C4-2B (cell line): ENCODE data around the gene RASD1.

Experiments
- H3K27ac ChIP-seq: fragments of 450-650 bp; 2 replicates; pipeline ENCODE4 v1.5.1; 2017
- ZFX ChIP-seq: fragments of 450-650 bp; IDR thresholded peaks from 2 replicates; pipeline ENCODE4 v1.6.1; 2017
- TF ChIP-seq, protein P1 (sequence below): fragments of 450-650 bp; conservative IDR thresholded peaks from 2 replicates; pipeline ENCODE4 v1.5.1; 2017; ENCODE audit warnings: mild to moderate bottlenecking

Gene RASD1

DNA sequence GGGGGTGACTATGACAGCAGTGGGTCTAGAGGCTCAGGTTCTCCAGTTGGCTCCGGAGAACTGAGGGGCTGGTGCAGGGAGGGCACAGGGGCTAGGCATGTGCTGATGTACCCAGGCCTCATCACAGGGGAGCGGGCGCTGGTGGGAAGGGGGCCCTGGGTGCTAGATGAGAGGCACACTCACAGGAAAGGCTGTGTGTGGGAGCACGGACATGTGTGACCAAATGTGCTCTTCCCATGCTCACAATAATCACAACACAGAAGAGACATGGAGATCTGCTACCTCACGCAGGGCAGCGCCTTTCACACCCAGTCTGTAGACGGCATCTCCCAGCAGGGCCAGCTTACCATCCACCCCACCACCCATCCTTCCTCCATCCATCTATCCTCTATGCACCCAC lies 17.4 kb upstream of the RASD1 start:
- TF ChIP-seq, protein P1, sequence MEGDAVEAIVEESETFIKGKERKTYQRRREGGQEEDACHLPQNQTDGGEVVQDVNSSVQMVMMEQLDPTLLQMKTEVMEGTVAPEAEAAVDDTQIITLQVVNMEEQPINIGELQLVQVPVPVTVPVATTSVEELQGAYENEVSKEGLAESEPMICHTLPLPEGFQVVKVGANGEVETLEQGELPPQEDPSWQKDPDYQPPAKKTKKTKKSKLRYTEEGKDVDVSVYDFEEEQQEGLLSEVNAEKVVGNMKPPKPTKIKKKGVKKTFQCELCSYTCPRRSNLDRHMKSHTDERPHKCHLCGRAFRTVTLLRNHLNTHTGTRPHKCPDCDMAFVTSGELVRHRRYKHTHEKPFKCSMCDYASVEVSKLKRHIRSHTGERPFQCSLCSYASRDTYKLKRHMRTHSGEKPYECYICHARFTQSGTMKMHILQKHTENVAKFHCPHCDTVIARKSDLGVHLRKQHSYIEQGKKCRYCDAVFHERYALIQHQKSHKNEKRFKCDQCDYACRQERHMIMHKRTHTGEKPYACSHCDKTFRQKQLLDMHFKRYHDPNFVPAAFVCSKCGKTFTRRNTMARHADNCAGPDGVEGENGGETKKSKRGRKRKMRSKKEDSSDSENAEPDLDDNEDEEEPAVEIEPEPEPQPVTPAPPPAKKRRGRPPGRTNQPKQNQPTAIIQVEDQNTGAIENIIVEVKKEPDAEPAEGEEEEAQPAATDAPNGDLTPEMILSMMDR, result no peak
- no peak for TF ChIP-seq ZFX
- H3K27ac ChIP-seq, result no peak overlapping the region

DNA sequence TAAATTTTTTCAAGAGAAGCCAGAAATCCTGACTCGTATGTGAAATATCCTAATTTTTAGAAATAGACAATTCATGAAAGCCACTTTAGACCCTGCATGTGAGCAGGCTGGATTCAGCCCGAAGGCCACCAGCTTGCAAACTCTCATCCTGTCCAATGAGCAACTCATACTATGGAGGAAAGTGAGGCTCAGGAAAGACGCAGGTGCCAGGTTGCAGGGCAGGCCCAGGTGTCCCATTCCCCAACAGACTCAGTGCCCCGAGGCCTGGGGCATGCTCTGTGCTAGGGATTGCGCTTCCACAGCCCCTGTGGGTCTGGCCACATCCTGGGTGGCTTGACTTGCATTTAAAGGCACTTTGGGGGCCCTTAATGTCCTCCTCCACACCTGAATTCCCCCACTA lies 16.7 kb upstream of the RASD1 start:
- TF ChIP-seq, protein P1, result no peak
- TF ChIP-seq ZFX, result no peak
- H3K27ac ChIP-seq, result no peak overlapping the region

DNA sequence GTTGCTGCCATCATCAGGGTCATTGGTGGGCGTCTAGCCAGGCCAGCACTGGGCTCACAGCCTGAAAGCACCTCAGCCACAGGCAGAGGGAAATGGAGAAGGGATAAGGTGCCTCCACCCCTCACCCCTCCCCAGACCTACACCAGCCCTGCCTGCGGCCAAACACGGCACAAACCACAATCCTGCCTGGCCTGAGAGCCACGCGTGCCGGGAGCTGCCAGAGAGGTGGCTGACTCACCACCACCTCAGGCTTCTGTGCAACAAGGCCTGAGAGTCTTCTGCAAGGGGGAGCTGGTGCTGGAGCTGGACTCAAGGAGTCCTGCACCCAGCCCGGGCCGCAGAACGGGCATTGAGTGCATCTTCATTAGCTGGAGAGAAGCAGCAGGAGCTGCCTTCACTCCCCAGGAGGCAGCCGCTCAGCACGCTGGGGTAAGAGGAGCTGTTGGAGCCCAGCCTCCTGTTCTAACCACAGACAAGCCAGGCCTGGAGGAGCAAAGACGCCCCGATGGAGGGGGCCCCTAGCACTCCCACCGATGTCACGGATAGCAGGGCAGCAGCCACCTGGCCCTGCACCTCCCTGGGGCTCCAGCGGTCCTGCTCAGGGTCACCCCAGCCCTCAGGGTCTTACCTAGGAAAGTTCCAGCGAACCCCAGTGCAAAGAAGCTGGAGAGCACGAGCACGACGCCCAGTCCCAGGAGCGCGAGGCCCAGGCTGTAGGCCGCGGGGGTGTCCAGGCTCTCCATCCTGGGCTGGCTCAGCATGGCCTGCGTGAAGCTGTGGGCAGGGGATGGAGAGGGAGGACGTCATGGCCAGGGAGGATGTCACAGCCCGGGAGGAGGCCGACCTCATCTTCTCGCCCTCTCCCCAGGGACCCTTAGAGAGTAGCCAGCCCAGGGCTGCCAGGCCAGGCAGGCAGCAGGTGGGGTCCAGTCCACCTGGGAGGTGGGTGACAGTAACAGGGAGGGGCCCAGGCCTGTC lies 16.0 kb upstream of the RASD1 start:
- H3K27ac ChIP-seq, result no peak overlapping the region
- TF ChIP-seq ZFX, result no peak

DNA sequence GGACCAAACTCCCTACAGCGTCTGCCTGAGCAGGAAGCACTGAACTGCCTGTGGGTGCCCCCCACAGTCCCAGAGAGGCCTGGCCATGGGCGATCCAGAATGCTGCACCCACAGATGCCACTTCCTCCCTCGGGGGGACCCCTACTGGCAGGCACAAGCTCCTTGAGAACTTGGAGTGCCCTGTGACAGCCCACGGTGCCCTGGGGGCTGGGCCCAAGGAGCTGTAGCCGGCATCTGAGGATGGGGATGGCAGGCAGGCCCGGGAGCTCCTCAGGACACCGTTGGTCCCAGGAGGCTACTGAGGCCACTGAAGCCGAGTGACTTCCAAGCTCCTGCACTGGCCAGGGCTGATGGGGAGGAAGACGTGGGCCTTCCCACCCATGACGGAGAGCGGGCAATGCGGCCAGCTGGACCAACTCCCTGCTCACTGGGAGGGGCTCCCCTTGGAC lies 15.1 kb upstream of the RASD1 start:
- TF ChIP-seq, protein P1, result no peak
- TF ChIP-seq ZFX, result no peak
- H3K27ac ChIP-seq, result no peak overlapping the region

DNA sequence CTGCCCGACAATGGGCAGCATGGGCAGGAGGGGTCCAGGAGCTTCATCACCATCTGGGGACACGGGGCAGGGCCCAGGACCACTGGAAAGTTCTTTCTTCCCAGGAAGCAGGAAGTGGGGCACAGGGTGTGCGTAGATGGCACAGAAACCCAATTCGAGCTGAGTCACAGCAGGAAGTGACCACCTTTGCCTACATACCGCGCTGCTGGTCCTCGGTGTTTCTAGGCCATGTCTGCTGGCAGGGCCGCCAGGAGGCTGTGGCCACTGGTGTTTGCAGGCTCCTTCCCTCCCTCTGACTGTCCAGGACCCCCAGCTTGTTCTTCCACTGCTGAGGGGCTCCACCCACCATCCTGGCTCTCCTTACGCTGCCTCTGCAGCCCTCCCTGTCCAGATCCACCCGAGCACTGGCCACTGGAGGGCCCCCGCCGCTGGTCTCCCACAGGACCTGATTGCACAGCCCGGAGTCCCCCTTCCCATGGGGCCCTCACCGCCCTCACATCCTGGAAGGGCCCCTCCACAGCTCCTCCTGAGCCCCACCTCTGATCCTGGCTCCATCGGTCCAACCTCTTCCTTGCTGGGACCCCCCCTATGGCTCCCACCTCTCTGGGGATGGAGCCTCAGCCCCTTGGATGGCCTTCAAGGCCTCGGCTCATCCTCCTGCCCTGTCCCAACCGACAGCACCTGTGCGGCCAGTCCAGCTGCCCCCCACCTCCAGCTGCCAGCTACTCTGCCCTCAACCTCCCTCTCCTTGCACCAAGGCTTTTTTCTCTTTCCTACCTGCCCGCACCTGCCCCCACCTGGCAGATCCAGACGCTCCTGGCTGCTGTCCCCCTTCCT lies 14.5 kb upstream of the RASD1 start:
- no peak for TF ChIP-seq ZFX
- TF ChIP-seq, protein P1, result no peak
- no peak overlapping the region for H3K27ac ChIP-seq

DNA sequence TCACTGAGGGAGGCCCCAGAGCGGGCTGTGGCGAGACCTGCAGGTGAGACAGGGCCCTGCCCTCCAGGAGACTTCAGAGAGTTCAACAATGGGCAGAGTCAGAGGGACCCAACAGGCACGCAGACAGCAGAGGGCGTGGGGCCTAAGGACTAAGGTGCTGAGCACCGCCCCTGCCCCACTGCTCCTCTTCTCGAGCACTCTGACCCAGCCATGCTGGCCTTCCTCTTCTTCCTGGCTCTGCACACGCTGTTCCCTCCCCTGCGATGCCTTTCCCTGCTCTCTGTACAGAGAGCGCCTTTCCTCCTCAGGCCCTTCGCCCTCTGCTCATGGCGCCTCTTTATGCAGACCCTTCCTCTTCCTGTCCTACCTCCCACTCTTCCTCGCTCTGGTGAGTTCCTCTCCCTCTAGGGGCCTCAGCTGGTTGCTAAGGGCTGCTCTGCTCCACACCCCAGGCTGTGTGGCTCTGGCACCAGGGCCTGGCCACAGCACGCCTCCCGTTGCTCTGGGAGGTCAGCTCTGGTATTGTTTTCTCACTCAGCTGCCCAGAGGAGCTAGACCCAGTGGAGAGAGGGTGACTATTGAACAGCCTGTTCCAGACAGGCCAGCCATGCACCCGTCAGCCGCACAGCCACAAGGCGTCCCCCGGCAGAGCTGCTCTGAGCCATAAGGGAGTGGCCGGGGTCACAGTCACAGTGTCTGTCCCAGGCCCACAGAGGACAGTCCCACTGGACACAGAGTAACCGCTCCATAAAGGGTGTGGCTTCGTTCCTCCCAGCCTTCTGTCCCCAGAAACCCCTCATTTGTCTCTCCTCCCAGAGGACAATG lies 13.6 kb upstream of the RASD1 start:
- TF ChIP-seq, protein P1, result no peak
- no peak for TF ChIP-seq ZFX
- no peak overlapping the region for H3K27ac ChIP-seq
